Fibroblast of lung (primary cell): ENCODE measurements around the gene BLOC1S5. TPM values are rescaled to one million over a fixed set of nuclear protein-coding genes. Genes with fewer than 3 reads are reported as not detected.

ENCODE experiments used
- DNase-seq, 2 donors: peaks; one replicate each; pipeline versions ENCODE4 v3.0.0 to v3.0.0-alpha.2; 2010; ENCODE audit warnings: low read depth in 2 of 2
- H2AFZ ChIP-seq: 2 replicates; pipeline ENCODE4 v1.5.1; 2012; ENCODE audit warnings: low read length, control low read depth, inconsistent platforms
- H3K27ac ChIP-seq: 2 replicates; pipeline ENCODE4 v1.5.1; 2011; ENCODE audit warnings: low read length, control low read depth; ENCODE audit not compliant: insufficient read depth
- H3K27me3 ChIP-seq: 2 replicates; pipeline ENCODE4 v1.5.1; 2011; ENCODE audit warnings: mild to moderate bottlenecking, low read length; ENCODE audit not compliant: control insufficient read depth, insufficient read depth
- H3K36me3 ChIP-seq: 2 replicates; pipeline ENCODE4 v1.5.1; 2011; ENCODE audit warnings: low read length; ENCODE audit not compliant: control insufficient read depth, insufficient read depth
- H3K4me1 ChIP-seq: 2 replicates; pipeline ENCODE4 v1.5.1; 2011; ENCODE audit warnings: low read length; ENCODE audit not compliant: control insufficient read depth, insufficient read depth; ENCODE audit errors: extremely low read depth
- H3K4me2 ChIP-seq: 2 replicates; pipeline ENCODE4 v1.5.1; 2011; ENCODE audit warnings: low read length, control low read depth; ENCODE audit not compliant: insufficient read depth; ENCODE audit errors: extremely low read depth
- H3K4me3 ChIP-seq, 4 experiments: fragments of 200-600 bp in 1 of 4; sonication (generic) in 1 of 4; replicated peaks in 1 of 4; 2 replicates each; pipeline ENCODE4 v1.5.1; 2011 to 2016; ENCODE audit warnings: low read length in 4 of 4, low read depth in 3 of 4, mild to moderate bottlenecking in 3 of 4, control low read depth in 2 of 4, inconsistent platforms in 1 of 4, mixed read lengths in 1 of 4; ENCODE audit not compliant: insufficient read depth in 1 of 4; ENCODE audit errors: control extremely low read depth in 1 of 4
- H3K79me2 ChIP-seq: 2 replicates; pipeline ENCODE4 v1.5.1; 2012; ENCODE audit warnings: mild to moderate bottlenecking, low read length, inconsistent platforms; ENCODE audit not compliant: control insufficient read depth, insufficient read depth
- H3K9ac ChIP-seq: 2 replicates; pipeline ENCODE4 v1.5.1; 2011; ENCODE audit warnings: mild to moderate bottlenecking, low read length, control low read depth; ENCODE audit not compliant: insufficient read depth
- H3K9me3 ChIP-seq: 2 replicates; pipeline ENCODE4 v1.5.1; 2012; ENCODE audit warnings: low read depth, low read length; ENCODE audit not compliant: control insufficient read depth, insufficient read depth
- H4K20me1 ChIP-seq: 2 replicates; pipeline ENCODE4 v1.5.1; 2011; ENCODE audit warnings: low read length; ENCODE audit not compliant: control insufficient read depth, insufficient read depth; ENCODE audit errors: extremely low read depth
- CTCF ChIP-seq, 2 donors: IDR thresholded peaks in 1 of 2; conservative IDR thresholded peaks in 1 of 2; 1 replicate in 1 of 2; 2 replicates in 1 of 2; pipeline ENCODE4 v1.5.1; 2011 to 2012; ENCODE audit warnings: low read length in 2 of 2, control low read depth in 1 of 2, inconsistent platforms in 1 of 2, low read depth in 1 of 2, mild to moderate bottlenecking in 1 of 2
- EZH2 ChIP-seq: IDR thresholded peaks from 2 replicates; pipeline ENCODE4 v1.5.1; 2012; ENCODE audit warnings: low read length, control low read depth, mild to moderate bottlenecking; ENCODE audit errors: missing control alignments
- polyA plus RNA-seq, 2 donors: library from polyadenylated mRNA; depleted of rRNA in 1 of 2; stranded (reverse) in 1 of 2; unstranded in 1 of 2; fragments of >200 nt; gene quantifications; 2 replicates each; pipeline ENCODE4 v1.2.1, GENCODE V29; 2011 to 2012; ENCODE audit warnings: missing spikeins in 1 of 2
- total RNA-seq: library from RNA; depleted of rRNA; stranded (reverse); fragments of >200 nt; gene quantifications from 2 replicates; pipeline ENCODE4 v1.2.1, GENCODE V29; 2014

The BLOC1S5 gene
- total and polyA plus RNA-seq, 2 donors (not counting 1 experiment from before 2014, with no cell fraction given), result 10.1 to 20.6 TPM

DNA sequence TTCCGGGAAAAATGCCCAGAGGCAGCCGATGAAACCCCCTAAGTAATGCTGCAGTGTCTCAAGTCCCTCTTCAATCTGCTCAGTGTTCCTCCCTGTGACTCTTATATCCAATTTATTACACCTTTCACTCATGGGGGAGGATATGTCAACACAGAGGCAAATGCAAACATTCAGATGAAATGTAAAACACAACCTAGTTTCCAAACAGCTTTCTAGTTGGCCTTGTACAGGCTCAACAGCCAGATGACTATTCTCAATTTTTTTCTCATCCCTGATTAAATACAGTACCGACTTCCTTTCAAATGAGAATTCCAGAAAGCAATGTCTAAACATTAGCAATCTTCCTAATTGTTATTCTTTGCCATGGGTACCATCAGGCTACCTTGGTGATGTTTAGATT is 65.0 kb downstream of the BLOC1S5 start:
- peaks cover 2% of the 10 kb centered on the region for H3K4me1 ChIP-seq
- TF ChIP-seq EZH2 (no peak), CTCF (conservative IDR thresholded peaks at IDR 0.05 in 1 of 2, IDR thresholded peaks at IDR 0.05 in 1 of 2; ENCODE audit: low read depth in 1 of 2, low read length in 2 of 2) (no peak)

GRCh38 chr6:7998103-7998725 is 66.0 kb downstream of the BLOC1S5 start:
- no peaks in the 10 kb centered on the region for H4K20me1 ChIP-seq
- no peaks in the 10 kb centered on the region for H3K27me3 ChIP-seq
- TF ChIP-seq CTCF (conservative IDR thresholded peaks at IDR 0.05 in 1 of 2, IDR thresholded peaks at IDR 0.05 in 1 of 2; ENCODE audit: low read depth in 1 of 2, low read length in 2 of 2) (no peak), EZH2 (no peak)
- H3K4me1 ChIP-seq, result peaks cover 2% of the 10 kb centered on the region
- no peaks in the 10 kb centered on the region for H3K79me2 ChIP-seq
- no peak overlapping the region for H3K4me2 ChIP-seq
- H3K9me3 ChIP-seq, result no peaks in the 10 kb centered on the region
- no peak overlapping the region for H2AFZ ChIP-seq
- H3K4me3 ChIP-seq, result no peak overlapping the region
- no peaks in the 10 kb centered on the region for H3K36me3 ChIP-seq
- H3K27ac ChIP-seq, result no peak overlapping the region
- peak; percentile 84 to 96 for DNase-seq
- H3K9ac ChIP-seq, result no peak overlapping the region

More for the DNA sequence above, 65.0 kb downstream of the BLOC1S5 start:
- Histone ChIP-seq H3K9me3 (no peaks in the 10 kb centered on the region), H3K36me3 (no peaks in the 10 kb centered on the region), H3K27ac (no peak overlapping the region), H2AFZ (no peak overlapping the region), H3K4me2 (no peak overlapping the region), H3K9ac (no peak overlapping the region), H4K20me1 (no peaks in the 10 kb centered on the region), H3K79me2 (no peaks in the 10 kb centered on the region), H3K4me3 (no peak overlapping the region), H3K27me3 (no peaks in the 10 kb centered on the region)
- DNase-seq, result no peak

DNA sequence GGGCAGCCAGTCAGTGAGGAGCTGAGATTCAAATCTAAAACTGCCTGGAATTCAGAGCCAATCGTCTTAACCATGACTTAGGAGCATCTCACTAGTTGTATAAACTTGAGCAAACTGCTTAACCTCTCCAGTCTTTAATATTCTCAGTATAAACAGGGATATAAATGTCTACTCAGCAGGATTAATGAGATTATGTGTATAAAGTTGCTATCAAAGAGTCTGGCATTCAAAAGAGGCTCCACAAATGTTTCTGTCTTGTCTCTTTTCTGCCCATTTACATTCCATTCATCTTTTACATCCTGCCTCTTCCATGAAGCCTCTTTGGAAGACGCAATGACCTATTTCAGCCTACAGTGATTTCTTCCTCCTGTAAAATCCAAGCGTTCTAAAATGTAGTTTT is 66.9 kb downstream of the BLOC1S5 start:
- Histone ChIP-seq H2AFZ (no peak overlapping the region), H3K36me3 (no peaks in the 10 kb centered on the region), H3K27ac (no peak overlapping the region), H3K4me1 (peaks cover 2% of the 10 kb centered on the region), H4K20me1 (no peaks in the 10 kb centered on the region), H3K27me3 (no peaks in the 10 kb centered on the region), H3K9ac (no peak overlapping the region), H3K9me3 (no peaks in the 10 kb centered on the region), H3K4me3 (no peak overlapping the region), H3K79me2 (no peaks in the 10 kb centered on the region), H3K4me2 (no peak overlapping the region)
- TF ChIP-seq CTCF (conservative IDR thresholded peaks at IDR 0.05 in 1 of 2, IDR thresholded peaks at IDR 0.05 in 1 of 2; ENCODE audit: low read depth in 1 of 2, low read length in 2 of 2) (no peak), EZH2 (no peak)
- no peak for DNase-seq
